Inflammatory macrophage treated with lipopolysaccharide for 4 hours (primary cell): ENCODE measurements around the gene VPS11.
"Not testable (repeated sequence)": the region's sequence is repeated elsewhere in the genome, so short reads cannot be mapped to it uniquely, and the experiment has no call there.

Experiments
- DNase-seq: peaks from one replicate; pipeline ENCODE4 v3.0.0-alpha.2; 2020

The VPS11 gene

GRCh38 chr11:119084663-119085436 lies 17.2 kb downstream of the VPS11 start, which contains the start of gene HMBS:
Gene HMBS, plus strand, starts transcription at chr11:119084881. Its CDS starts 153 bp downstream, at chr11:119085034.
- peak; percentile 94 for DNase-seq

- no peak for DNase-seq
Measured at GRCh38 chr11:119085437-119085847, 17.8 kb downstream of the VPS11 start.

GRCh38 chr11:119087123-119087522 lies 19.5 kb downstream of the VPS11 start:
- no peak for DNase-seq

GRCh38 chr11:119087747-119088241 lies 20.2 kb downstream of the VPS11 start:
- no peak for DNase-seq

- no peak for DNase-seq
Measured at GRCh38 chr11:119088406-119088805, 20.8 kb downstream of the VPS11 start.

GRCh38 chr11:119089319-119089718 lies 21.7 kb downstream of the VPS11 start:
- DNase-seq: no peak

- DNase-seq: no peak
Measured at GRCh38 chr11:119091178-119091577, 23.6 kb downstream of the VPS11 start.

- no peak for DNase-seq
Measured at GRCh38 chr11:119091966-119092879, 24.6 kb downstream of the VPS11 start.

- no peak for DNase-seq
Measured at GRCh38 chr11:119092880-119093842, 25.5 kb downstream of the VPS11 start.

- DNase-seq: peak; percentile 30
Measured at GRCh38 chr11:119093942-119094815, 26.6 kb downstream of the VPS11 start.

- peak; percentile 88 for DNase-seq
Measured at GRCh38 chr11:119094816-119095065, 27.1 kb downstream of the VPS11 start.

- DNase-seq: peak; percentile 100
Measured at GRCh38 chr11:119095066-119095880, 27.7 kb downstream of the VPS11 start.

- no peak for DNase-seq
Measured at GRCh38 chr11:119099711-119100110, 32.1 kb downstream of the VPS11 start.

GRCh38 chr11:119100246-119100970 lies 32.8 kb downstream of the VPS11 start:
- peak; percentile 47 for DNase-seq

- no peak for DNase-seq
Measured at GRCh38 chr11:119100994-119101758, 33.6 kb downstream of the VPS11 start.

GRCh38 chr11:119101759-119102423 lies 34.3 kb downstream of the VPS11 start, which contains the start of gene DPAGT1:
Gene DPAGT1, minus strand, starts transcription at chr11:119101853. Its CDS starts 198 bp downstream, at chr11:119101655.
- DNase-seq: peak; percentile 95

GRCh38 chr11:119103161-119103664 lies 35.6 kb downstream of the VPS11 start:
- DNase-seq: not testable (repeated sequence)

- no peak for DNase-seq
Measured at GRCh38 chr11:119103793-119104192, 36.2 kb downstream of the VPS11 start.
